Measurements from ENCODE around the gene GALNTL6. TPM values are rescaled to one million over a fixed set of nuclear protein-coding genes. Genes with fewer than 3 reads are reported as not detected.
A peak's percentile ranks its signal among the peaks of the same experiment; 100 is the strongest.

GALNTL6 gene
- polyA plus RNA-seq, 1 donor from 2014 or later: 14.9 TPM

DNA sequence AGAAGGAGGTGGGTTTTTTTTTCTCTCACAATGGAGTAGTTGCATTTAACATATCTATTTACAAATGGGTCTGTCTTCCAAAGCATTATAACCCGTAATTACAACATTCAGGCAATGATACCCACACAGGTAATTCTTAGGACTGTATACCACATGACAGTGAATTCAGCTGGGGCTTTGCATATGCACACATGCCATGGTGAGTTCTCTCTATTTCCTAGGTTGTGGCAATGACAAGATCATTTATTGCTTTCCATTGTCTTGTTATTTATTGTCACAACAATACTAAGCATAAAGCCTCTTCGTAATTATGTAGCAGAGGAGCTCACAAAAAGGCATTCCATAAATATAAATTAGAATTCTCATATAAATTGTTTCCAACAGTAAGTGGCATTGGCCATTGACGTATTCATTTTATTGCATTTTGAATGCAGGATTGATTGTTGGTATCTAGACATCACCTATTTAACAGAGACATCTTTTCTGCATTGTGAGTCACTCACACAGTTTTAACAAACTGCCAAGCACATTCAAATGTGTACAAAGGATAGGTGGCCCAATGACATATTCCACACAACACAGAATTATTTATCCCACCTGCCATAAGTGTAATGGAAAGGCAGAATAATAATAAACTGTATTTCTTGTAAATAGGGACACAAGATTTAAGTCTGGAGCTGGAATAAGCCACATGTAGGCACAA lies 964.7 kb downstream of the GALNTL6 start:
- no peaks in the 10 kb centered on the region for H3K9me3 ChIP-seq (ENCODE audit: low read length)
- no peak overlapping the region for H3K4me2 ChIP-seq (ENCODE audit: low read length)
- no peak overlapping the region for H3K9ac ChIP-seq (ENCODE audit: low read length)
- H3F3A ChIP-seq (ENCODE audit: insufficient read depth, low read length, poor library complexity, severe bottlenecking): peaks cover 6% of the 10 kb centered on the region
- no peaks in the 10 kb centered on the region for H3K79me2 ChIP-seq (replicated peaks; ENCODE audit: insufficient read depth, low read length)
- H3K4me3 ChIP-seq (ENCODE audit: low read length): no peak overlapping the region
- TF ChIP-seq, protein P1, sequence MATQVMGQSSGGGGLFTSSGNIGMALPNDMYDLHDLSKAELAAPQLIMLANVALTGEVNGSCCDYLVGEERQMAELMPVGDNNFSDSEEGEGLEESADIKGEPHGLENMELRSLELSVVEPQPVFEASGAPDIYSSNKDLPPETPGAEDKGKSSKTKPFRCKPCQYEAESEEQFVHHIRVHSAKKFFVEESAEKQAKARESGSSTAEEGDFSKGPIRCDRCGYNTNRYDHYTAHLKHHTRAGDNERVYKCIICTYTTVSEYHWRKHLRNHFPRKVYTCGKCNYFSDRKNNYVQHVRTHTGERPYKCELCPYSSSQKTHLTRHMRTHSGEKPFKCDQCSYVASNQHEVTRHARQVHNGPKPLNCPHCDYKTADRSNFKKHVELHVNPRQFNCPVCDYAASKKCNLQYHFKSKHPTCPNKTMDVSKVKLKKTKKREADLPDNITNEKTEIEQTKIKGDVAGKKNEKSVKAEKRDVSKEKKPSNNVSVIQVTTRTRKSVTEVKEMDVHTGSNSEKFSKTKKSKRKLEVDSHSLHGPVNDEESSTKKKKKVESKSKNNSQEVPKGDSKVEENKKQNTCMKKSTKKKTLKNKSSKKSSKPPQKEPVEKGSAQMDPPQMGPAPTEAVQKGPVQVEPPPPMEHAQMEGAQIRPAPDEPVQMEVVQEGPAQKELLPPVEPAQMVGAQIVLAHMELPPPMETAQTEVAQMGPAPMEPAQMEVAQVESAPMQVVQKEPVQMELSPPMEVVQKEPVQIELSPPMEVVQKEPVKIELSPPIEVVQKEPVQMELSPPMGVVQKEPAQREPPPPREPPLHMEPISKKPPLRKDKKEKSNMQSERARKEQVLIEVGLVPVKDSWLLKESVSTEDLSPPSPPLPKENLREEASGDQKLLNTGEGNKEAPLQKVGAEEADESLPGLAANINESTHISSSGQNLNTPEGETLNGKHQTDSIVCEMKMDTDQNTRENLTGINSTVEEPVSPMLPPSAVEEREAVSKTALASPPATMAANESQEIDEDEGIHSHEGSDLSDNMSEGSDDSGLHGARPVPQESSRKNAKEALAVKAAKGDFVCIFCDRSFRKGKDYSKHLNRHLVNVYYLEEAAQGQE (IDR thresholded peaks at IDR 0.05; ENCODE audit: borderline replicate concordance): no peak
- TF ChIP-seq EP300 (conservative IDR thresholded peaks at IDR 0.05; ENCODE audit: poor library complexity, severe bottlenecking): peak; percentile 69
- H3K9me2 ChIP-seq (ENCODE audit: insufficient read depth, low read length): no peaks in the 10 kb centered on the region
- H4K20me1 ChIP-seq (ENCODE audit: insufficient read depth): no peaks in the 10 kb centered on the region
- no peak overlapping the region for H2AFZ ChIP-seq (ENCODE audit: low read depth, low read length)
- H3K36me3 ChIP-seq (ENCODE audit: insufficient read depth, low read length): no peaks in the 10 kb centered on the region
- H3K27ac ChIP-seq (ENCODE audit: low read length): no peak overlapping the region
- H3K27me3 ChIP-seq (ENCODE audit: insufficient read depth, low read depth, low read length): no peaks in the 10 kb centered on the region

DNA sequence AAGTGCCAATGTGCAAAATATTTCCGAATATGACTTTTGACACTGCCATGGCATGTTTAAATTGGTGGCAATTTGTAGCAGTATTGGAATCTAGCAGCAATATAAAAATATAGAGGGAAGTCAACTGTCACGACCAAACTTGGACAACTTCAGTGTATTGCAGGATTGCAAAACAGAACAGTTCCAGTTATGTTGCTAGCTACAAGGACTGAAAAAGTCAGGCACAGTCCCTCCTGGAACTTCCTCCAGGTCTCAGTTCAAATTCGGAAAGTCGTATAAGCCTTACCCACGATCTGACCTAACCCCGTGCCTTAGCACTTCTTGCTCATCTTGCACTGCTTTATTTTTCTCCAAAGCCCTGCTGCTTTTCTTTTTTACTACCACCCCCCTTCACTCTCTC lies 965.4 kb downstream of the GALNTL6 start:
- H3K36me3 ChIP-seq (ENCODE audit: insufficient read depth, low read length): no peaks in the 10 kb centered on the region
- no peak overlapping the region for H3K4me2 ChIP-seq (ENCODE audit: low read length)
- no peak overlapping the region for H3K9ac ChIP-seq (ENCODE audit: low read length)
- H3K27ac ChIP-seq (ENCODE audit: low read length): peak overlapping the region; percentile 32
- H3F3A ChIP-seq (ENCODE audit: insufficient read depth, low read length, poor library complexity, severe bottlenecking): peaks cover 6% of the 10 kb centered on the region
- no peaks in the 10 kb centered on the region for H3K79me2 ChIP-seq (replicated peaks; ENCODE audit: insufficient read depth, low read length)
- H3K9me2 ChIP-seq (ENCODE audit: insufficient read depth, low read length): no peaks in the 10 kb centered on the region
- H2AFZ ChIP-seq (ENCODE audit: low read depth, low read length): no peak overlapping the region
- no peaks in the 10 kb centered on the region for H3K9me3 ChIP-seq (ENCODE audit: low read length)
- TF ChIP-seq EZH2 (IDR thresholded peaks at IDR 0.05; ENCODE audit: borderline replicate concordance, insufficient read depth, low read length, poor library complexity, severe bottlenecking) (no peak), RAD21 (conservative IDR thresholded peaks at IDR 0.05) (no peak), EP300 (conservative IDR thresholded peaks at IDR 0.05; ENCODE audit: poor library complexity, severe bottlenecking) (no peak), POLR2AphosphoS5 (IDR thresholded peaks at IDR 0.05) (no peak), TAF1 (IDR thresholded peaks at IDR 0.05; ENCODE audit: low read depth) (no peak), SMC3 (conservative IDR thresholded peaks at IDR 0.05; ENCODE audit: poor library complexity) (no peak), MXI1 (conservative IDR thresholded peaks at IDR 0.05; ENCODE audit: poor library complexity, severe bottlenecking) (no peak)
- TF ChIP-seq, protein P1 (IDR thresholded peaks at IDR 0.05; ENCODE audit: borderline replicate concordance): no peak
- TF ChIP-seq, protein P2, sequence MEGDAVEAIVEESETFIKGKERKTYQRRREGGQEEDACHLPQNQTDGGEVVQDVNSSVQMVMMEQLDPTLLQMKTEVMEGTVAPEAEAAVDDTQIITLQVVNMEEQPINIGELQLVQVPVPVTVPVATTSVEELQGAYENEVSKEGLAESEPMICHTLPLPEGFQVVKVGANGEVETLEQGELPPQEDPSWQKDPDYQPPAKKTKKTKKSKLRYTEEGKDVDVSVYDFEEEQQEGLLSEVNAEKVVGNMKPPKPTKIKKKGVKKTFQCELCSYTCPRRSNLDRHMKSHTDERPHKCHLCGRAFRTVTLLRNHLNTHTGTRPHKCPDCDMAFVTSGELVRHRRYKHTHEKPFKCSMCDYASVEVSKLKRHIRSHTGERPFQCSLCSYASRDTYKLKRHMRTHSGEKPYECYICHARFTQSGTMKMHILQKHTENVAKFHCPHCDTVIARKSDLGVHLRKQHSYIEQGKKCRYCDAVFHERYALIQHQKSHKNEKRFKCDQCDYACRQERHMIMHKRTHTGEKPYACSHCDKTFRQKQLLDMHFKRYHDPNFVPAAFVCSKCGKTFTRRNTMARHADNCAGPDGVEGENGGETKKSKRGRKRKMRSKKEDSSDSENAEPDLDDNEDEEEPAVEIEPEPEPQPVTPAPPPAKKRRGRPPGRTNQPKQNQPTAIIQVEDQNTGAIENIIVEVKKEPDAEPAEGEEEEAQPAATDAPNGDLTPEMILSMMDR (IDR thresholded peaks at IDR 0.05; ENCODE audit: poor library complexity, severe bottlenecking): no peak
- no peak overlapping the region for H3K4me3 ChIP-seq (ENCODE audit: low read length)
- no peaks in the 10 kb centered on the region for H3K27me3 ChIP-seq (ENCODE audit: insufficient read depth, low read depth, low read length)
- no peaks in the 10 kb centered on the region for H4K20me1 ChIP-seq (ENCODE audit: insufficient read depth)
